ELF-1 (cell line): ENCODE results near the gene ALK.
"Not testable (repeated sequence)": the region's sequence is repeated elsewhere in the genome, so short reads cannot be mapped to it uniquely, and the experiment has no call there.

ENCODE experiments used
- DNase-seq: peaks from one replicate; pipeline ENCODE4 v3.0.0-alpha.2; 2016; ENCODE audit warnings: low read depth, low spot score

The ALK gene

GRCh38 chr2:29281086-29281915 is 640.1 kb downstream of the ALK start:
- no peak for DNase-seq

- DNase-seq, result no peak
Observed at GRCh38 chr2:29278966-29279365, 642.4 kb downstream of the ALK start.

GRCh38 chr2:29276151-29276550 is 645.2 kb downstream of the ALK start:
- DNase-seq, result no peak

- no peak for DNase-seq
Observed at GRCh38 chr2:29275186-29275585, 646.2 kb downstream of the ALK start.

- peak; percentile 30 for DNase-seq
Observed at GRCh38 chr2:29273685-29274611, 647.4 kb downstream of the ALK start.

GRCh38 chr2:29273004-29273684 is 648.2 kb downstream of the ALK start:
- no peak for DNase-seq

GRCh38 chr2:29272311-29272710 is 649.1 kb downstream of the ALK start:
- peak; percentile 59 for DNase-seq

GRCh38 chr2:29270701-29271121 is 650.7 kb downstream of the ALK start:
- no peak for DNase-seq

GRCh38 chr2:29269765-29270109 is 651.6 kb downstream of the ALK start:
- no peak for DNase-seq

GRCh38 chr2:29269095-29269764 is 652.2 kb downstream of the ALK start:
- DNase-seq, result no peak

GRCh38 chr2:29267720-29268119 is 653.7 kb downstream of the ALK start:
- no peak for DNase-seq

- no peak for DNase-seq
Observed at GRCh38 chr2:29263886-29264285, 657.5 kb downstream of the ALK start.

GRCh38 chr2:29262681-29263260 is 658.6 kb downstream of the ALK start:
- no peak for DNase-seq

GRCh38 chr2:29261003-29261402 is 660.4 kb downstream of the ALK start:
- DNase-seq, result no peak

GRCh38 chr2:29260142-29260772 is 661.1 kb downstream of the ALK start:
- DNase-seq, result no peak

- DNase-seq, result no peak
Observed at GRCh38 chr2:29259221-29259620, 662.2 kb downstream of the ALK start.

GRCh38 chr2:29255004-29255403 is 666.4 kb downstream of the ALK start:
- no peak for DNase-seq

- not testable (repeated sequence) for DNase-seq
Observed at GRCh38 chr2:29253495-29254275, 667.7 kb downstream of the ALK start.

GRCh38 chr2:29253026-29253425 is 668.4 kb downstream of the ALK start:
- DNase-seq, result no peak

- DNase-seq, result no peak
Observed at GRCh38 chr2:29251406-29251805, 670.0 kb downstream of the ALK start.
